Prostate gland (tissue), 2 donors: Measurements from ENCODE around the gene SUGCT. TPM values are rescaled to one million over a fixed set of nuclear protein-coding genes. Genes with fewer than 3 reads are reported as not detected.

ENCODE experiments used
- DNase-seq: peaks from one replicate; pipeline ENCODE4 v3.0.0-alpha.2; 2019; ENCODE audit warnings: low spot score
- H3K27ac ChIP-seq, 2 donors: fragments of 200-600 bp; sonication (generic); 2 replicates each; pipeline ENCODE4 v1.5.1; 2017 to 2019
- H3K27me3 ChIP-seq: fragments of 200-600 bp; sonication (generic); replicated peaks from 2 replicates; pipeline ENCODE4 v1.5.1; 2019; ENCODE audit not compliant: insufficient read depth
- H3K36me3 ChIP-seq, 2 donors: fragments of 200-600 bp; sonication (generic); 1 replicate in 1 of 2; 2 replicates in 1 of 2; pipeline versions ENCODE4 v1.5.1 to v1.8.1; 2017 to 2019
- H3K4me1 ChIP-seq: fragments of 200-600 bp; sonication (generic); replicated peaks from 2 replicates; pipeline ENCODE4 v1.5.1; 2019
- H3K4me3 ChIP-seq, 2 donors: fragments of 200-600 bp; sonication (generic); 2 replicates each; pipeline ENCODE4 v1.5.1; 2017 to 2019
- H3K9me3 ChIP-seq: fragments of 200-600 bp; sonication (generic); 2 replicates; pipeline ENCODE4 v1.5.1; 2017
- CTCF ChIP-seq, 4 experiments: fragments of 200-600 bp in 2 of 4; fragments of 450-650 bp in 2 of 4; sonication (generic) in 2 of 4; IDR thresholded peaks; 1 replicate in 3 of 4; 2 replicates in 1 of 4; pipeline ENCODE4 v1.5.1; 2016 to 2019; ENCODE audit warnings: antibody characterized with exemption in 4 of 4, mild to moderate bottlenecking in 2 of 4, moderate library complexity in 2 of 4
- POLR2A ChIP-seq: fragments of 450-650 bp; IDR thresholded peaks from one replicate; pipeline ENCODE4 v1.6.1; 2016; ENCODE audit warnings: antibody characterized with exemption, mild to moderate bottlenecking
- POLR2AphosphoS5 ChIP-seq: sonication (generic); formaldehyde crosslinking; IDR thresholded peaks from one replicate; pipeline ENCODE4 v1.6.1; 2017; ENCODE audit warnings: antibody characterized with exemption
- WGBS: methylation state at CpG from one replicate; pipeline ENCODE4 v1.1.5; 2018; 5-methylcytosine and 5-hydroxymethylcytosine counted together
- intact Hi-C: fragments of 100-400 bp; cut with DNase I; formaldehyde crosslinking; loops from one replicate; pipeline ENCODE4 v1.14.2; 2022
- total RNA-seq, 2 donors: library from RNA; depleted of rRNA; stranded (reverse); fragments of >200 nt; gene quantifications; one replicate each; pipeline ENCODE4 v1.1.0, GENCODE V29; 2016

Gene SUGCT
- total RNA-seq, 2 donors from 2014 or later = 2.2 to 3.2 TPM

- no peak overlapping the region for H3K27ac ChIP-seq
- 89% methylated on average over 1 of the region's 1 CpG for WGBS
These were observed 585.6 kb downstream of the SUGCT start for GRCh38 chr7:40720416-40720815.

GRCh38 chr7:40721342-40721949 is 586.6 kb downstream of the SUGCT start:
- no peaks in the 10 kb centered on the region for H3K27me3 ChIP-seq
- DNase-seq = no peak
- intact Hi-C loops = no loop called here
- no peak for TF ChIP-seq POLR2AphosphoS5
- TF ChIP-seq CTCF (IDR thresholded peaks at IDR 0.05) = no peak
- no peak for TF ChIP-seq POLR2A
- H3K36me3 ChIP-seq = no peaks in the 10 kb centered on the region
- no peaks in the 10 kb centered on the region for H3K4me1 ChIP-seq
- no peaks in the 10 kb centered on the region for H3K9me3 ChIP-seq
- no peak overlapping the region for H3K27ac ChIP-seq
- WGBS = 76% methylated on average over 2 of the region's 2 CpGs
- no peak overlapping the region for H3K4me3 ChIP-seq

More at GRCh38 chr7:40720416-40720815, 585.6 kb downstream of the SUGCT start:
- Histone ChIP-seq H3K9me3 (no peaks in the 10 kb centered on the region), H3K36me3 (no peaks in the 10 kb centered on the region), H3K27me3 (no peaks in the 10 kb centered on the region), H3K4me3 (no peak overlapping the region), H3K4me1 (no peaks in the 10 kb centered on the region)
- intact Hi-C loops = no loop called here
- TF ChIP-seq CTCF (IDR thresholded peaks at IDR 0.05) (no peak), POLR2AphosphoS5 (no peak), POLR2A (no peak)
- no peak for DNase-seq

GRCh38 chr7:40722242-40722641 is 587.4 kb downstream of the SUGCT start:
- TF ChIP-seq POLR2A (no peak), CTCF (IDR thresholded peaks at IDR 0.05) (no peak), POLR2AphosphoS5 (no peak)
- 89% methylated on average over 2 of the region's 2 CpGs for WGBS
- Histone ChIP-seq H3K4me1 (no peaks in the 10 kb centered on the region), H3K27ac (no peak overlapping the region), H3K9me3 (no peaks in the 10 kb centered on the region), H3K4me3 (no peak overlapping the region), H3K27me3 (no peaks in the 10 kb centered on the region), H3K36me3 (no peaks in the 10 kb centered on the region)
- DNase-seq = no peak
- intact Hi-C loops = no loop called here

- Histone ChIP-seq H3K27ac (no peak overlapping the region), H3K9me3 (no peaks in the 10 kb centered on the region), H3K4me1 (no peaks in the 10 kb centered on the region), H3K4me3 (no peak overlapping the region), H3K27me3 (no peaks in the 10 kb centered on the region), H3K36me3 (no peaks in the 10 kb centered on the region)
- TF ChIP-seq POLR2A = no peak
- DNase-seq = no peak
- intact Hi-C loops = no loop called here
- 96% methylated on average over 2 of the region's 2 CpGs for whole genome bisulfite sequencing
These were observed 589.0 kb downstream of the SUGCT start for GRCh38 chr7:40723829-40724228.

- TF ChIP-seq POLR2A (no peak), CTCF (IDR thresholded peaks at IDR 0.05) (no peak), POLR2AphosphoS5 (no peak)
- Histone ChIP-seq H3K9me3 (no peaks in the 10 kb centered on the region), H3K4me1 (no peaks in the 10 kb centered on the region), H3K27me3 (no peaks in the 10 kb centered on the region), H3K36me3 (no peaks in the 10 kb centered on the region), H3K4me3 (no peak overlapping the region), H3K27ac (no peak overlapping the region)
- intact Hi-C loops = no loop called here
- WGBS = 90% methylated on average over 9 of the region's 9 CpGs
- no peak for DNase-seq
These were observed 591.8 kb downstream of the SUGCT start for GRCh38 chr7:40726559-40726958.
